Erythroblast (primary cell): ENCODE measurements around the gene SPON1.
"Not testable (repeated sequence)": the region's sequence is repeated elsewhere in the genome, so short reads cannot be mapped to it uniquely, and the experiment has no call there.

Experiments
- DNase-seq, 2 experiments: peaks; one replicate each; lab custom pipeline; 2025; lab: John Stamatoyannopoulos, UW
- GATA1 ChIP-seq: IDR thresholded peaks from 2 replicates; pipeline ENCODE4 v1.6.1; 2011; ENCODE audit warnings: low read depth, mild to moderate bottlenecking, control low read depth, low read length, moderate library complexity
- POLR2A ChIP-seq: IDR thresholded peaks from 2 replicates; pipeline ENCODE4 v1.6.1; 2011; ENCODE audit warnings: mild to moderate bottlenecking, low read length

Gene SPON1

GRCh38 chr11:13962562-13963168, at the start of gene SPON1:
Gene SPON1 (plus strand): TSS chr11:13962723. CDS start chr11:13962905, 182 bp downstream.
- peak; percentile 12 to 28 for DNase-seq
- TF ChIP-seq POLR2A (no peak), GATA1 (no peak)

GRCh38 chr11:13917264-13917663, 45.3 kb upstream of the SPON1 start:
- TF ChIP-seq POLR2A (no peak), GATA1 (no peak)
- no peak for DNase-seq

GRCh38 chr11:13917904-13918303, 44.6 kb upstream of the SPON1 start:
- no peak for TF ChIP-seq POLR2A
- no peak for TF ChIP-seq GATA1

GRCh38 chr11:13920756-13921155, 41.8 kb upstream of the SPON1 start:
- no peak for DNase-seq
- TF ChIP-seq GATA1, result no peak
- TF ChIP-seq POLR2A, result no peak

More at GRCh38 chr11:13917904-13918303, 44.6 kb upstream of the SPON1 start:
- no peak for DNase-seq

- TF ChIP-seq GATA1 (no peak), POLR2A (no peak)
- DNase-seq, result no peak
Observed at GRCh38 chr11:13921545-13921944, 41.0 kb upstream of the SPON1 start.

GRCh38 chr11:13923182-13923581, 39.3 kb upstream of the SPON1 start:
- no peak for DNase-seq
- no peak for TF ChIP-seq POLR2A
- TF ChIP-seq GATA1, result no peak

GRCh38 chr11:13923716-13924650, 38.5 kb upstream of the SPON1 start:
- no peak for TF ChIP-seq GATA1
- DNase-seq, result no peak

GRCh38 chr11:13924801-13925327, 37.7 kb upstream of the SPON1 start:
- TF ChIP-seq POLR2A (no peak), GATA1 (no peak)
- DNase-seq, result no peak

GRCh38 chr11:13926366-13926765, 36.2 kb upstream of the SPON1 start:
- not testable (repeated sequence) for DNase-seq

GRCh38 chr11:13926981-13927380, 35.5 kb upstream of the SPON1 start:
- TF ChIP-seq GATA1 (no peak), POLR2A (no peak)
- no peak for DNase-seq

- TF ChIP-seq POLR2A (no peak), GATA1 (no peak)
- no peak for DNase-seq
Observed at GRCh38 chr11:13927481-13927880, 35.0 kb upstream of the SPON1 start.

- no peak for DNase-seq
- TF ChIP-seq GATA1 (no peak), POLR2A (no peak)
Observed at GRCh38 chr11:13928566-13929251, 33.8 kb upstream of the SPON1 start.

- no peak for DNase-seq
- TF ChIP-seq POLR2A (no peak), GATA1 (no peak)
Observed at GRCh38 chr11:13929395-13929891, 33.1 kb upstream of the SPON1 start.
